ENCODE results near the gene CCDC141.

DNA sequence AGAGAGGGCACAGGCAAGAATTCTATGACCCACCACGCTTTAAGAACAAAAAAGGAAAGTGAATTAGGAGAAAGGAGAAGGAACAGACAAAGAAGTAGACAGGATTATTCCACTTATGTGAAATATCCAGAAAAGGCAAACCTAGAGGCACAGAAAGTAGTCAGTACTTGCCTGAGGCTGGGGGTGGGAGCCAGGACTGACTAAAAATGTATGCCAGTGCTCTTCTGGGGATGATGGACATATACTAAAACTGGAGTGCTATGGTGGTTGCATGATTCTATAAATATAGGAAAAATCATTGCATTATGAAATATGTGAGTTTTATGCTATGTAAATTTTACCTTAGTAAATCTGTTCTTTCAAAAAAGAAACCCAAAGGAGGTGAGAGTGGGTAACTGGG, 168.9 kb downstream of the CCDC141 start:
- TF ChIP-seq, protein P1, sequence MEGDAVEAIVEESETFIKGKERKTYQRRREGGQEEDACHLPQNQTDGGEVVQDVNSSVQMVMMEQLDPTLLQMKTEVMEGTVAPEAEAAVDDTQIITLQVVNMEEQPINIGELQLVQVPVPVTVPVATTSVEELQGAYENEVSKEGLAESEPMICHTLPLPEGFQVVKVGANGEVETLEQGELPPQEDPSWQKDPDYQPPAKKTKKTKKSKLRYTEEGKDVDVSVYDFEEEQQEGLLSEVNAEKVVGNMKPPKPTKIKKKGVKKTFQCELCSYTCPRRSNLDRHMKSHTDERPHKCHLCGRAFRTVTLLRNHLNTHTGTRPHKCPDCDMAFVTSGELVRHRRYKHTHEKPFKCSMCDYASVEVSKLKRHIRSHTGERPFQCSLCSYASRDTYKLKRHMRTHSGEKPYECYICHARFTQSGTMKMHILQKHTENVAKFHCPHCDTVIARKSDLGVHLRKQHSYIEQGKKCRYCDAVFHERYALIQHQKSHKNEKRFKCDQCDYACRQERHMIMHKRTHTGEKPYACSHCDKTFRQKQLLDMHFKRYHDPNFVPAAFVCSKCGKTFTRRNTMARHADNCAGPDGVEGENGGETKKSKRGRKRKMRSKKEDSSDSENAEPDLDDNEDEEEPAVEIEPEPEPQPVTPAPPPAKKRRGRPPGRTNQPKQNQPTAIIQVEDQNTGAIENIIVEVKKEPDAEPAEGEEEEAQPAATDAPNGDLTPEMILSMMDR (IDR thresholded peaks at IDR 0.05), result no peak
- no peak for TF ChIP-seq POLR2A (IDR thresholded peaks at IDR 0.05)
